Neural cell (in vitro differentiated cells): ENCODE data around the gene LCN9.

Source experiments
- EP300 ChIP-seq: fragments of 450-650 bp; conservative IDR thresholded peaks from 2 replicates; pipeline ENCODE4 v1.6.1; 2014; ENCODE audit warnings: antibody characterized with exemption, mild to moderate bottlenecking, moderate library complexity; ENCODE audit not compliant: poor library complexity, severe bottlenecking
- MXI1 ChIP-seq: fragments of 450-650 bp; conservative IDR thresholded peaks from 2 replicates; pipeline ENCODE4 v1.6.1; 2014; ENCODE audit warnings: antibody characterized with exemption, mild to moderate bottlenecking; ENCODE audit not compliant: poor library complexity, severe bottlenecking
- POLR2AphosphoS5 ChIP-seq: IDR thresholded peaks from 2 replicates; pipeline ENCODE4 v1.6.1; 2012
- SMC3 ChIP-seq: fragments of 450-650 bp; conservative IDR thresholded peaks from 2 replicates; pipeline ENCODE4 v1.6.1; 2014; ENCODE audit warnings: antibody characterized with exemption, mild to moderate bottlenecking, moderate library complexity; ENCODE audit not compliant: poor library complexity
- TAF1 ChIP-seq: IDR thresholded peaks from 2 replicates; pipeline ENCODE4 v1.6.1; 2012; ENCODE audit warnings: low read depth
- TF ChIP-seq, protein P1 (sequence below): fragments of 450-650 bp; IDR thresholded peaks from 2 replicates; pipeline ENCODE4 v1.5.1; 2014; ENCODE audit warnings: antibody characterized with exemption, mild to moderate bottlenecking, moderate library complexity; ENCODE audit not compliant: poor library complexity, severe bottlenecking
- TF ChIP-seq, protein P2 (sequence below): IDR thresholded peaks from 2 replicates; pipeline ENCODE4 v1.6.1; 2012; ENCODE audit warnings: borderline replicate concordance

DNA sequence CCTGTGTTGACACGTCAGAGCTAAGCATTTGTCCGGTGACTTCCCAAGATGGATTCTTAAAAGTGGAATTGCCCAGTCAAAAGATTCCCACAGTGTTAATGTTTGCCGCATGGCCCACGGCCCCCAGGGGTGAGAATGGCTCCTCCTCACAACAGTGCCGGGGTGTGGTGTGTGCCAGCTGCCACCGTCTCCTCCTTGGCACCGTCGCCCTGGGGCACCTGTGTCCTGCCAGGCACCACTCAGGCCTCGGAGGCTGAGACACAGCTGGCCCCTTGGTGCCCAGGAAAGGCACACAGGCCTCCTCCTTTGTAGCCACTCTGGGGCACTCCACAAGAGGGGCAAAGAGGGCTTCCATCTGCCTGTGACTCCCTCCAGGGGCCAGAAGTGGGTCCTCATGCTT is 43.2 kb downstream of the LCN9 start:
- TF ChIP-seq, protein P1, sequence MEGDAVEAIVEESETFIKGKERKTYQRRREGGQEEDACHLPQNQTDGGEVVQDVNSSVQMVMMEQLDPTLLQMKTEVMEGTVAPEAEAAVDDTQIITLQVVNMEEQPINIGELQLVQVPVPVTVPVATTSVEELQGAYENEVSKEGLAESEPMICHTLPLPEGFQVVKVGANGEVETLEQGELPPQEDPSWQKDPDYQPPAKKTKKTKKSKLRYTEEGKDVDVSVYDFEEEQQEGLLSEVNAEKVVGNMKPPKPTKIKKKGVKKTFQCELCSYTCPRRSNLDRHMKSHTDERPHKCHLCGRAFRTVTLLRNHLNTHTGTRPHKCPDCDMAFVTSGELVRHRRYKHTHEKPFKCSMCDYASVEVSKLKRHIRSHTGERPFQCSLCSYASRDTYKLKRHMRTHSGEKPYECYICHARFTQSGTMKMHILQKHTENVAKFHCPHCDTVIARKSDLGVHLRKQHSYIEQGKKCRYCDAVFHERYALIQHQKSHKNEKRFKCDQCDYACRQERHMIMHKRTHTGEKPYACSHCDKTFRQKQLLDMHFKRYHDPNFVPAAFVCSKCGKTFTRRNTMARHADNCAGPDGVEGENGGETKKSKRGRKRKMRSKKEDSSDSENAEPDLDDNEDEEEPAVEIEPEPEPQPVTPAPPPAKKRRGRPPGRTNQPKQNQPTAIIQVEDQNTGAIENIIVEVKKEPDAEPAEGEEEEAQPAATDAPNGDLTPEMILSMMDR = no peak
- TF ChIP-seq, protein P2, sequence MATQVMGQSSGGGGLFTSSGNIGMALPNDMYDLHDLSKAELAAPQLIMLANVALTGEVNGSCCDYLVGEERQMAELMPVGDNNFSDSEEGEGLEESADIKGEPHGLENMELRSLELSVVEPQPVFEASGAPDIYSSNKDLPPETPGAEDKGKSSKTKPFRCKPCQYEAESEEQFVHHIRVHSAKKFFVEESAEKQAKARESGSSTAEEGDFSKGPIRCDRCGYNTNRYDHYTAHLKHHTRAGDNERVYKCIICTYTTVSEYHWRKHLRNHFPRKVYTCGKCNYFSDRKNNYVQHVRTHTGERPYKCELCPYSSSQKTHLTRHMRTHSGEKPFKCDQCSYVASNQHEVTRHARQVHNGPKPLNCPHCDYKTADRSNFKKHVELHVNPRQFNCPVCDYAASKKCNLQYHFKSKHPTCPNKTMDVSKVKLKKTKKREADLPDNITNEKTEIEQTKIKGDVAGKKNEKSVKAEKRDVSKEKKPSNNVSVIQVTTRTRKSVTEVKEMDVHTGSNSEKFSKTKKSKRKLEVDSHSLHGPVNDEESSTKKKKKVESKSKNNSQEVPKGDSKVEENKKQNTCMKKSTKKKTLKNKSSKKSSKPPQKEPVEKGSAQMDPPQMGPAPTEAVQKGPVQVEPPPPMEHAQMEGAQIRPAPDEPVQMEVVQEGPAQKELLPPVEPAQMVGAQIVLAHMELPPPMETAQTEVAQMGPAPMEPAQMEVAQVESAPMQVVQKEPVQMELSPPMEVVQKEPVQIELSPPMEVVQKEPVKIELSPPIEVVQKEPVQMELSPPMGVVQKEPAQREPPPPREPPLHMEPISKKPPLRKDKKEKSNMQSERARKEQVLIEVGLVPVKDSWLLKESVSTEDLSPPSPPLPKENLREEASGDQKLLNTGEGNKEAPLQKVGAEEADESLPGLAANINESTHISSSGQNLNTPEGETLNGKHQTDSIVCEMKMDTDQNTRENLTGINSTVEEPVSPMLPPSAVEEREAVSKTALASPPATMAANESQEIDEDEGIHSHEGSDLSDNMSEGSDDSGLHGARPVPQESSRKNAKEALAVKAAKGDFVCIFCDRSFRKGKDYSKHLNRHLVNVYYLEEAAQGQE = no peak
- no peak for TF ChIP-seq POLR2AphosphoS5
- no peak for TF ChIP-seq MXI1
- no peak for TF ChIP-seq EP300
- TF ChIP-seq SMC3 = no peak
- TF ChIP-seq TAF1 = no peak
